SK-N-SH treated with all-trans-retinoic acid at 6 μM for 48 hours (cell line): ENCODE data around the gene TTC23.

Experiments used
- ATAC-seq: fragments of 200-7000 bp; cut with Tn5 transposase; 3 replicates; pipeline ENCODE4 v1.9.1; 2020; ENCODE audit warnings: mild to moderate bottlenecking, moderate library complexity
- ARNTL ChIP-seq: fragments of 450-650 bp; formaldehyde crosslinking; IDR thresholded peaks from 2 replicates; pipeline ENCODE4 v1.5.0; 2020; ENCODE audit warnings: low read depth, mild to moderate bottlenecking, moderate library complexity, borderline replicate concordance
- CREB5 ChIP-seq: fragments of 250-450 bp; sonication (Bioruptor Pico); IDR thresholded peaks from 2 replicates; pipeline ENCODE4 v1.5.1; 2020; ENCODE audit warnings: low read depth, mild to moderate bottlenecking, moderate library complexity
- CSDC2 ChIP-seq: fragments of 250-450 bp; sonication (Bioruptor Pico); IDR thresholded peaks from 2 replicates; pipeline ENCODE4 v1.5.0; 2020; ENCODE audit warnings: mild to moderate bottlenecking, moderate library complexity
- CSRNP3 ChIP-seq: fragments of 250-450 bp; sonication (Bioruptor Pico); IDR thresholded peaks from 2 replicates; pipeline ENCODE4 v1.5.1; 2021; ENCODE audit warnings: mild to moderate bottlenecking, moderate library complexity
- ESRRG ChIP-seq: fragments of 250-450 bp; sonication (Bioruptor Pico); IDR thresholded peaks from 2 replicates; pipeline ENCODE4 v1.6.1; 2021; ENCODE audit warnings: mild to moderate bottlenecking
- GLIS3 ChIP-seq: fragments of 250-450 bp; sonication (Bioruptor Pico); IDR thresholded peaks from 2 replicates; pipeline ENCODE4 v1.5.0; 2020; ENCODE audit warnings: mild to moderate bottlenecking, moderate library complexity
- PATZ1 ChIP-seq: fragments of 250-450 bp; sonication (Bioruptor Pico); IDR thresholded peaks from 2 replicates; pipeline ENCODE4 v1.8.0; 2020; ENCODE audit warnings: mild to moderate bottlenecking, moderate library complexity, borderline replicate concordance
- POU6F1 ChIP-seq: fragments of 250-450 bp; sonication (Bioruptor Pico); IDR thresholded peaks from 2 replicates; pipeline ENCODE4 v1.8.0; 2021; ENCODE audit warnings: low read depth, mild to moderate bottlenecking, moderate library complexity, borderline replicate concordance
- RARB ChIP-seq: fragments of 250-450 bp; sonication (Bioruptor Pico); IDR thresholded peaks from 2 replicates; pipeline ENCODE4 v1.8.0; 2021; ENCODE audit warnings: mild to moderate bottlenecking, moderate library complexity
- SNAI2 ChIP-seq: fragments of 250-450 bp; sonication (Bioruptor Pico); IDR thresholded peaks from 2 replicates; pipeline ENCODE4 v1.5.0; 2020; ENCODE audit warnings: mild to moderate bottlenecking, moderate library complexity
- TCF4 ChIP-seq: fragments of 250-450 bp; sonication (Bioruptor Pico); IDR thresholded peaks from 2 replicates; pipeline ENCODE4 v1.8.0; 2021; ENCODE audit warnings: mild to moderate bottlenecking, moderate library complexity, borderline replicate concordance
- TOX ChIP-seq: fragments of 250-450 bp; sonication (Bioruptor Pico); IDR thresholded peaks from 2 replicates; pipeline ENCODE4 v1.8.0; 2021; ENCODE audit warnings: mild to moderate bottlenecking, moderate library complexity, borderline replicate concordance
- TSHZ2 ChIP-seq: fragments of 250-450 bp; sonication (Bioruptor Pico); IDR thresholded peaks from 2 replicates; pipeline ENCODE4 v1.5.0; 2020; ENCODE audit warnings: mild to moderate bottlenecking, moderate library complexity
- ZC3H10 ChIP-seq: fragments of 250-450 bp; sonication (Bioruptor Pico); IDR thresholded peaks from 2 replicates; pipeline ENCODE4 v1.5.1; 2021; ENCODE audit warnings: mild to moderate bottlenecking, moderate library complexity
- ZFP3 ChIP-seq: fragments of 250-450 bp; sonication (Bioruptor Pico); IDR thresholded peaks from 2 replicates; pipeline ENCODE4 v1.5.0; 2020; ENCODE audit warnings: mild to moderate bottlenecking, moderate library complexity
- ZFP30 ChIP-seq: fragments of 450-650 bp; formaldehyde crosslinking; IDR thresholded peaks from 2 replicates; pipeline ENCODE4 v1.5.0; 2022; ENCODE audit warnings: mild to moderate bottlenecking, moderate library complexity
- ZNF565 ChIP-seq: fragments of 450-650 bp; formaldehyde crosslinking; conservative IDR thresholded peaks from 2 replicates; pipeline ENCODE4 v1.5.0; 2020; ENCODE audit warnings: low read depth, mild to moderate bottlenecking, moderate library complexity
- ZNF70 ChIP-seq: fragments of 450-650 bp; formaldehyde crosslinking; IDR thresholded peaks from 2 replicates; pipeline ENCODE4 v1.5.0; 2020; ENCODE audit warnings: mild to moderate bottlenecking, moderate library complexity
- ZNF8 ChIP-seq: fragments of 450-650 bp; formaldehyde crosslinking; IDR thresholded peaks from 2 replicates; pipeline ENCODE4 v1.5.0; 2020; ENCODE audit warnings: mild to moderate bottlenecking, moderate library complexity

TTC23 gene

GRCh38 chr15:99252326-99252725, 2.9 kb upstream of the TTC23 start:
- TF ChIP-seq ZNF8 (CRISPR knock-in tag) (no peak), CREB5 (CRISPR knock-in tag) (no peak), ZNF565 (CRISPR knock-in tag) (no peak), ZNF70 (CRISPR knock-in tag) (no peak), ESRRG (CRISPR knock-in tag) (no peak), PATZ1 (no peak), TCF4 (CRISPR knock-in tag) (no peak), TOX (no peak), RARB (no peak), SNAI2 (CRISPR knock-in tag) (no peak), CSRNP3 (no peak), ZC3H10 (CRISPR knock-in tag) (no peak), ZFP30 (CRISPR knock-in tag) (no peak), POU6F1 (no peak), ARNTL (CRISPR knock-in tag) (no peak)
- TF ChIP-seq, all 23 proteins: peak for 0
- no peak for ATAC-seq

- ATAC-seq = peak; percentile 97
Observed at GRCh38 chr15:99250857-99251841, 1.8 kb upstream of the TTC23 start, which contains the start of gene LRRC28. Gene LRRC28, plus strand, starts transcription at chr15:99251481. Its CDS starts 4,477 bp downstream, at chr15:99255958.

More at GRCh38 chr15:99250857-99251841, 1.8 kb upstream of the TTC23 start, which contains the start of gene LRRC28:
- TF ChIP-seq RARB (no peak), POU6F1 (no peak), PATZ1 (no peak), TSHZ2 (CRISPR knock-in tag) (no peak), ZC3H10 (CRISPR knock-in tag) (no peak), ESRRG (CRISPR knock-in tag) (no peak), SNAI2 (CRISPR knock-in tag) (no peak), GLIS3 (CRISPR knock-in tag) (no peak), CSDC2 (CRISPR knock-in tag) (no peak), ZFP3 (CRISPR knock-in tag) (no peak), CREB5 (CRISPR knock-in tag) (no peak), ZNF70 (CRISPR knock-in tag) (no peak)
- TF ChIP-seq, all 23 proteins: peak for 0
